IPS DF 6.9 (cell line): ENCODE data around the gene SSC5D.
"Not testable (repeated sequence)": the region's sequence is repeated elsewhere in the genome, so short reads cannot be mapped to it uniquely, and the experiment has no call there.

ENCODE experiments used
- DNase-seq: peaks from one replicate; pipeline ENCODE4 v3.0.0-alpha.2; 2013; ENCODE audit warnings: low read depth, low spot score
- H3K27ac ChIP-seq: one replicate; pipeline ENCODE4 v1.5.1; 2013; ENCODE audit warnings: low read length, control low read depth
- H3K27me3 ChIP-seq: 2 replicates; pipeline ENCODE4 v1.6.1; 2013; ENCODE audit warnings: mild to moderate bottlenecking, low read length; ENCODE audit not compliant: control insufficient read depth, insufficient read depth
- H3K36me3 ChIP-seq: 2 replicates; pipeline ENCODE4 v1.6.1; 2013; ENCODE audit warnings: low read length; ENCODE audit not compliant: control insufficient read depth, insufficient read depth
- H3K4me1 ChIP-seq: 2 replicates; pipeline ENCODE4 v1.6.1; 2013; ENCODE audit warnings: low read length; ENCODE audit not compliant: control insufficient read depth, insufficient read depth
- H3K4me3 ChIP-seq: 2 replicates; pipeline ENCODE4 v1.5.1; 2013; ENCODE audit warnings: mild to moderate bottlenecking, low read length
- H3K9me3 ChIP-seq: 2 replicates; pipeline ENCODE4 v1.6.1; 2013; ENCODE audit warnings: low read length, inconsistent platforms; ENCODE audit not compliant: control insufficient read depth, insufficient read depth
- WGBS: extraction: QIAGEN DNeasy Blood & Tissue Kit; methylation state at CpG from one replicate; pipeline ENCODE4 v1.1.7; 2013; ENCODE audit warnings: mixed read lengths, missing lambda C conversion rate; ENCODE audit not compliant: insufficient read length, insufficient coverage; 5-methylcytosine and 5-hydroxymethylcytosine counted together

The SSC5D gene

DNA sequence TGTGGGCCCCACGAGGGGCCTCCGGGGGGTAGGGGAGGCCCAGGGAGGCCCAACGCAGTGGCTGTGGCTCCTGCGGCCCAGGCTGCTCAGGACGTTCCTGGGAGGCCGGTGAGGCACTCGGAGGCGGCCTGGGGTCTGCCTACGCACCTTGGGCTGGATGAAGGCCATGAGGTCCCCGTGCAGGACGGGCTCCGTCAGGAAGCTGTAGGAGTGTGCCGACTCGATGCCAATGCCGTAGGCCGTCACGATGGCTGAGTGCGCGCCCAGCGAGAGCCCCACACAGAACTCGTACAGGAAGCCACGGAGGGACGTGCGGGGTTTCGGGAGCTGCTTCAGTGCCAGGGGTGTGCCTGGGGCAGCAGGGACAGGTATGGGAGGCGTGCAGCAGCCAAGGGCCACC, 42.8 kb downstream of the SSC5D start:
- Histone ChIP-seq H3K9me3 (no peaks in the 10 kb centered on the region), H3K36me3 (no peaks in the 10 kb centered on the region), H3K4me3 (no peak overlapping the region), H3K4me1 (no peaks in the 10 kb centered on the region), H3K27ac (no peak overlapping the region), H3K27me3 (no peaks in the 10 kb centered on the region)
- no peak for DNase-seq
- no CpG with 5 or more reads among the region's 26 CpGs for WGBS

DNA sequence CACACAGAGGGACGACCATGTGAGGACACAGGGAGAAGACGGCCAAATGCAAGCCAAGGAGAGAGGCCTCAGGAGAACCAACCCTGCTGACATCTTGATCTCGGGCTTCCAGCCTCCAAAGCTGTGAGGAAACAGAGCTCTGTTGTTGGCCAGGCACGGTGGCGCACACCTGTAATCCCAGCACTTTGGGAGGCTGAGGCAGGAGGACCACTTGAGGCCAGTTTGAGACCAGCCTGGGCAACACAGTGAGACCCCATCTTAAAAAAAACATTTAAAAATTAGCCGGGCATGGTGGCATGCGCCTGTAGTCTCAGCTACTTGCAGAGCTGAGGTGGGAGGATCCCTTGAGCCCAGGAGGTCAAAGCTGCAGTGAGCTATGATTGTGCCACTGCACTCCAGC, 46.0 kb downstream of the SSC5D start:
- not testable (repeated sequence) for H3K4me1 ChIP-seq, H3K36me3 ChIP-seq, H3K27me3 ChIP-seq, H3K27ac ChIP-seq, H3K4me3 ChIP-seq, H3K9me3 ChIP-seq, DNase-seq
- WGBS = no CpG with 5 or more reads among the region's 7 CpGs

DNA sequence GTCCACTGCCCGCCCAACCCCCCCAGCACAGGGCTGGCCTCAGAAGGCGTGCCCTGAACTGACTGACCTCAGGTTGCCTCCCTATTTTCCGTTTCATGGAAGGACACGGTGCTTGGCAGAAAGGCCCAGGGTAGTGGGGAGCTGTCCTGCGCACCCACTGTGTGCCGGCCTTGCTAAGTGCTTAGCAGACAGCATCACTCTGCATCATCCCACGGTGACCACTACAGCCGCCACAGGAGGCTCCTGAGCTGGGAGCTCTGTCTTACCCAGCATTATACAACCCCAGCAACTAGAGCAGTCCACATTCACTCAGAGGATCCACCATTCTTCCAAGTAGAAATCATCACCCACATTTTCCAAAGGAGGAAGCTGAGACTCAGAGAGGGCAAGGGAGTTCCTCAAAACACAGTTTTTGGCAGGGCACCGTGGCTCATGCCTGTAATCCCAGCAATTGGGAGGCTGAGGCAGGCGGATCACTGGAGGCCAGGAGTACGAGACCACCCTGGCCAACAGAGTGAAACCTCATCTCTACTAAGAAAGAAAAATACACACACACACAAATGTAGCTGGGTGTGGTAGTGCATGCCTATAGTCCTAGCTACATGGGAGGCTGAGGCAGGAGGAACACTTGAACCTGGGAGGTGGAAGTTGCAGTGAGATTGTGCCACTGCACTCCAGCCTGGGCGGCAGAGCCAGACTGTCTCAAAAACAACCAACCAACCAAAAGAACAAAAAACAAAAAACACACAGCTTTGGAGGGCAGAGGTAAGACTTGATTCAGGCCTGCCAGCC, 47.1 kb downstream of the SSC5D start:
- no peaks in the 10 kb centered on the region for H3K27me3 ChIP-seq
- no peak overlapping the region for H3K27ac ChIP-seq
- H3K9me3 ChIP-seq = no peaks in the 10 kb centered on the region
- no peak overlapping the region for H3K4me3 ChIP-seq
- DNase-seq = no peak
- peaks cover 5% of the 10 kb centered on the region for H3K4me1 ChIP-seq
- no peaks in the 10 kb centered on the region for H3K36me3 ChIP-seq
- WGBS = no CpG with 5 or more reads among the region's 12 CpGs

DNA sequence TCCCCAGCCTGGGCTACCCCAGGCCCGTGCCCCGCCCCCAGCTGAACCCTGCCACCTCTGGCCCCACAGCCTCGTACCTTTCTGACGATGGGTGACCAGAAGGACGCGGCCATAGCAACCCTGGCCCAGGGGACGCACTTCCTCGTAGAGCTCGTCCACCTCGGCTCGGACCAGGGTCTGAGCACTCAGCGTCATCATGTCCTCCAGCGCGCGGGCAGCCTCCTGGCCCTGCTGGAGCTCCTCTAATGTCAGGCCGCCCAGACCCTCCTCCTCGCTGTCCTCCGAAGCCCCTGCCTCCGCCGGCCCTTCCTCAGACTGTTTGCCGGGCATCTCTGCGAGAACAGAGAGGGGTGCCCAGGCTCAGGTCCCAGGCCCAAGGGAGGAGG, 47.7 kb downstream of the SSC5D start:
- no peak overlapping the region for H3K4me3 ChIP-seq
- DNase-seq = no peak
- peaks cover 5% of the 10 kb centered on the region for H3K4me1 ChIP-seq
- no peaks in the 10 kb centered on the region for H3K36me3 ChIP-seq
- H3K27ac ChIP-seq = no peak overlapping the region
- no peaks in the 10 kb centered on the region for H3K9me3 ChIP-seq
- WGBS = no CpG with 5 or more reads among the region's 22 CpGs
- H3K27me3 ChIP-seq = no peaks in the 10 kb centered on the region

DNA sequence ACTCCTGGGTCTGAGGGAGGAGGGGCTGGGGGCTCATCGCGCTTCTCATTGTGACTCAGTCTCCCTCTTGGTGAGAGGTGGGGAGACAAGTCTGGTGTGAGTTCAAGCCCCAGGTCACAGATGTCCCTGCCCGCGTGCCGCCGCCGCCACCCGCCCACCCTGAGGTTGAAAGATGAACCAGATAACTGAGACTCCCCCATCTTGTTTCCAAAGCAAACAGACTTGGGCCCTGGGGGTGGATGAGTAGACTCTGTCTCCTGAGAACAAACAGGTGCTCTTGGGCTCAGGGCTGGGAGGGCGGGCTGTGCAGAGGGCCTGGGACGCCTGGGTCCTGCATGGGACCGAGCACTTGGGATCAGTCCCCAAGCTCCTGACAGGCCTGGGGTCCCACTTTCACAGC, 48.1 kb downstream of the SSC5D start:
- Histone ChIP-seq H3K36me3 (no peaks in the 10 kb centered on the region), H3K27me3 (no peaks in the 10 kb centered on the region), H3K27ac (no peak overlapping the region), H3K4me1 (peaks cover 5% of the 10 kb centered on the region), H3K9me3 (no peaks in the 10 kb centered on the region), H3K4me3 (no peak overlapping the region)
- WGBS = no CpG with 5 or more reads among the region's 11 CpGs
- no peak for DNase-seq

DNA sequence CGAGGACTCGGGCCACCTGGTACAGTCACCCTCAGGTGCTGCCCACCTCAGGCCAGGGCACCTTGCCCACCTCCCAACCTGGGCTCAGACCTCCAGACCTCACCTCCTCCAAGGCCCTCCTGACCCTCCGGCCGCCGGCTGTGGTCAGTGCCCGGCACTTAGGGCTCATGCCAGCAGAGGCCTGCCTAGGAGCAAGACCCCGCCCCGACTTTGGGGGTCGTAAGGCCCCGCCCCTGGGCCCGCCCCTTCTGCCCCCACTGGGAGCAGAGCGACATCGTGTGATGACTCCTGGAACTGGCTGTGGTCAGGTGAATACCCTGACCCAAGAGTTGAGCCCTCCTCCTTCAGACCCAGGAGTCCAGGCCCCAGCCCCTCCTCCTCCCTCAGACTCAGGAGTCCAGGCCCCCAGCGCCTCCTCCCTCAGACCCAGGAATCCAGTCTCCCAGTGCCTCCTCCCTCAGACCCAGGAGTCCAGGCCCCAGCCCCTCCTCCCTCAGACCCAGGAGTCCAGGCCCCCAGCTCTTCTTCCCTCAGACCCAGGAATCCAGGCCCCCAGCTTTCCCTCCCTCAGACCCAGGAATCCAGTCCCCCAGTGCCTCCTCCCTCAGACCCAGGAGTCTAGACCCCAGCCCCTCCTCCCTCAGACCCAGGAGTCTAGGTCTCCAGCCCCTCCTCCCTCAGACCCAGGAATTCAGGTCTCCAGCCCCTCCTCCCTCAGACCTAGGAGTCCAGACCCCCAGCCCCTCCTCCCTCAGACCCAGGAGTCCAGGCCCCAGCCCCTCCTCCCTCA, 48.9 kb downstream of the SSC5D start, which contains the start of gene SBK2:
Gene SBK2 (minus strand): TSS at position 183 of the 790 bp plus-strand sequence. CDS start 839 bp downstream, outside the sequence.
- H3K36me3 ChIP-seq = no peaks in the 10 kb centered on the region
- DNase-seq = no peak
- H3K27ac ChIP-seq = no peak within 1 kb of the TSS
- H3K4me1 ChIP-seq = peaks cover 5% of the 10 kb centered on the region
- peak within 1 kb of the TSS; percentile 11; the same call in 1 of the 2 replicates for H3K4me3 ChIP-seq
- H3K9me3 ChIP-seq = no peaks in the 10 kb centered on the region
- H3K27me3 ChIP-seq = no peaks in the 10 kb centered on the region
- WGBS = no CpG with 5 or more reads among the region's 14 CpGs

DNA sequence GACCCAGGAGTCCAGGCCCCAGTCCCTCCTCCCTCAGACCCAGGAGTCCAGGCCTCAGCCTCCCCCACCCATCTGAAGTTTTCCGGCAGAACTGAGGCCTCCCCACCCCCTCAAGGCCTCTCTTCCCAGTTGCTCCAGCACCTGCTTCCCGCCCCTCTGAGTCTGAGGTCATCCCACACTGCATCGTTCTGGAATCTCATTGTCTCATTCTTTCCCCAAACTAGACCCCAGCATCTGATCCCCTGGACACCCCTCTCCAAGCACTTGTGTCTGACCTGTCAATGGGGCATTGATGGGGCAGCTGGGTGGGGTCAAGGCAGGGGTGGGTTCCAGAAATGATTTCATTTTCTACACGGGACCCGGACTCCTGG, 49.5 kb downstream of the SSC5D start:
- H3K9me3 ChIP-seq = no peaks in the 10 kb centered on the region
- DNase-seq = no peak
- no CpG with 5 or more reads among the region's 5 CpGs for WGBS
- no peak overlapping the region for H3K27ac ChIP-seq
- H3K4me1 ChIP-seq = peaks cover 5% of the 10 kb centered on the region
- H3K27me3 ChIP-seq = no peaks in the 10 kb centered on the region
- no peaks in the 10 kb centered on the region for H3K36me3 ChIP-seq
- no peak overlapping the region for H3K4me3 ChIP-seq

DNA sequence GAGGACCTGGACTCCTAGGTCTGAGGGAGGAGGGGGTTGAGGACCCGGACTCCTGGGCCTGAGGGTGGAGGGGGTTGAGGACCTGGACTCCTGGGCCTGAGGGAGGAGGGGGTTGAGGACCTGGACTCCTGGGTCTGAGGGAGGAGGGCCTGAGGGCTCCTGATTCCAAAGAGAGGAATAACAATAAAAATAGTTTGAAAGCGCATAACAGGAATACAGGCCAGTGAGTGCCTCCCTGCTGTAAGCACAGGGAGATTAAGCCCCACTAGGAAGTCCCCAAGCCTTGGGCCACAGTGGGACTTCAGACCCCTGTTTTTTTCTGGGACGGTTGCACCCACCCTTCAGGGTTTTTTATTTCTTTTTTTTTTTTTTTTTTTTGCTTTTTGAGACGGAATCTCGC, 49.9 kb downstream of the SSC5D start:
- DNase-seq = no peak
- no peaks in the 10 kb centered on the region for H3K9me3 ChIP-seq
- WGBS = no CpG with 5 or more reads among the region's 5 CpGs
- no peak overlapping the region for H3K4me3 ChIP-seq
- no peaks in the 10 kb centered on the region for H3K36me3 ChIP-seq
- H3K27ac ChIP-seq = no peak overlapping the region
- H3K4me1 ChIP-seq = peaks cover 5% of the 10 kb centered on the region
- H3K27me3 ChIP-seq = no peaks in the 10 kb centered on the region

DNA sequence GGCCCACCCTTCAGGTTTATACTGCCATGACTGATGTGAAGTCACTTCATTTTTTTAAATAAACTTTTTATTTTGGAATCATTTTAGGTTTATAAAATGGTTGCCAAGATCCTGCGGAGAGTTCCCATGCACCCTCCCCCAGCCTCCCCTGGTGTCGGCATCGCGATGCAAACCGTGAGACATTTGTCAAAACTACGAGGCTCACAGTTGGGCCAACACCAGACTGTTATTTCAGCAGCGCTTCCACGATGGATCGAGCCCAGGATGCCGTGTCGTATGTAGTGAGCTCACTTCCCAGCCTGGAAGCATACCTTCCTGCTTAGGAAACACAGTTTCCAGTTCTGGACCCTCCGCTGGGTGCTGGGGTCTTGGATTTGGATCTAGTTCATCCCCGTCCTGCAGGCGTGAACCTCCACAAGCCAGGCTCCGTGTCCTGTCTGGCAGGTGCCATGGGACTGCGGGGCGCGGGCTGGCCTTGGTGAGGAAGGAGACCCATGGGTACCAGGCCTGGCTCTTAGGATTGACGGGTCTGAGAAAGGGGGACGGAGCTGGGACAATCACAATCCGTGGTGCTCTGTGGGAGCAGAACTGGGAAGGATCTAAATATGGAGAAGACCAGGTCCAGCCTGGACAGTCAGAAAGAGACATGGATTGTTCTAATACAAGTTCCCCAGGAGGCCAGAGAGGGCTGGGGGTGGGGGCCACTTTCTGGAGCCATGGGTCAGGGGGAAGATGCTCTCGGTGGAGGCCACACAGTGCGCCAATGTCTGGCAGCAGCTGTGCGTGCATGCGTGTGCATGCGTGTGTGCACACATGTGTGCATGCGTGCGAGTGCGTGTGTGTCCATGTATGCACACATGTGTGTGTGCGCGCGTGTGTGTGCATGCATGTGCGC, 51.1 kb downstream of the SSC5D start:
- no peak overlapping the region for H3K4me3 ChIP-seq
- no peaks in the 10 kb centered on the region for H3K36me3 ChIP-seq
- H3K4me1 ChIP-seq = peaks cover 5% of the 10 kb centered on the region
- WGBS = no CpG with 5 or more reads among the region's 33 CpGs
- DNase-seq = no peak
- no peaks in the 10 kb centered on the region for H3K27me3 ChIP-seq
- H3K27ac ChIP-seq = no peak overlapping the region
- H3K9me3 ChIP-seq = no peaks in the 10 kb centered on the region

DNA sequence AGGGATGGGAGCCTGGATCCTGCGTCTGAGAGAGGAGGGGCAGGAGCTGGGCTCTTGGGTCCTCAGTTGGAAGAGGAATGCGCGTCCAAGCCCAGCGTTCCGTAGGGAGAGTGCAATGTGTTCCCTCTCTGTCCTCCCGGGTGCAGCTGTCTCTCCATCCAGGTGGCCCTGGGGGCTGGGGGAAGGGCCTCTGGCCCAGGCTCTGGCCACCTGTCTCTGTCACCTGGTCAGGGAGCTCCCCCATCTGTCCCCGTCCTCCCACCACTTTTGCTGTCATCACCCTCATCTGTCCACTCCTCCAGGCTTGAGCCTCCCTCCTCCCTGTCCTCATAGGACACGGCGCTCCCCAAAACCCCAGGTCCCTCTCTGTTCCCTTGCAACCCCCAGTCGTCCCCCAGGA, 52.4 kb downstream of the SSC5D start:
- no peak for DNase-seq
- no peaks in the 10 kb centered on the region; the same call in 1 of the 2 replicates for H3K36me3 ChIP-seq
- H3K4me3 ChIP-seq = no peak overlapping the region
- no peak overlapping the region for H3K27ac ChIP-seq
- H3K27me3 ChIP-seq = no peaks in the 10 kb centered on the region
- H3K9me3 ChIP-seq = no peaks in the 10 kb centered on the region
- WGBS = no CpG with 5 or more reads among the region's 10 CpGs
- H3K4me1 ChIP-seq = peaks cover 5% of the 10 kb centered on the region
